Measurements from ENCODE around the gene PRMT2. TPM values are rescaled to one million over a fixed set of nuclear protein-coding genes. Genes with fewer than 3 reads are reported as not detected.

PRMT2 gene
- total and polyA plus RNA-seq, 7 experiments from 2014 or later = 125 to 377 (median 268) TPM

DNA sequence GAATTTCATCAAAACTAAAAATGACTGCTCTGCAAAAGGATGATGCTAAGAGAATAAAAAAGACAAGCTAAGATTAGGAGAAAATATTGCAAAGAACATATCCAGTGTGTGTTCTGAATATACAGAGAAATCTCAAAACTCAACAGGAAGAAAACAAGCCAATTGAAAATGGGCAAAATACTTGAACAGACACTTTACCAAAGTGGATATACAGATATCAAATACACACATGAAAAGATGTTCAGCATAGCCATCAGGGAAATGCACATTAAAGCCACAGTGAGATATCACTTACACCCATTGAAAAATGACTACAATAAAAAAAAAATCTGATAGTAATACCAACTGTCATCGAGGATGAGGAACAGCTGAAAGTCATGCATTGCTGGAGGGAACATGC, 21.3 kb downstream of the PRMT2 start:
- Histone ChIP-seq H3K27ac (ENCODE audit: low read depth, low read length) (no peak overlapping the region), H3K4me3 (ENCODE audit: low read length) (no peak overlapping the region), H3K36me3 (ENCODE audit: control insufficient read depth in 2 of 3, insufficient read depth in 3 of 3, low read length in 3 of 3) (peaks cover 24 to 69% (median 29%) of the 10 kb centered on the region in 3 experiments), H3K27me3 (ENCODE audit: control insufficient read depth in 2 of 2, insufficient read depth in 2 of 2, low read length in 2 of 2) (no peaks in the 10 kb centered on the region), H3K9me3 (ENCODE audit: control insufficient read depth in 2 of 3, low read length in 3 of 3) (peaks cover 0 to 19% (median 14%) of the 10 kb centered on the region in 3 experiments), H3K4me1 (ENCODE audit: control insufficient read depth in 2 of 2, insufficient read depth in 2 of 2, low read length in 2 of 2) (peaks cover 0 to 4% of the 10 kb centered on the region in 2 donors)
- CTCF ChIA-PET = interaction anchor here (0.6 kb wide), 1 partner anchor 515 kb away, joined by 3 read pairs; no protein-coding TSS in a partner anchor
- Mint-ChIP-seq H3K36me3 (peaks cover 44 to 80% (median 61%) of the 10 kb centered on the region in 5 donors), H3K27me3 (no peaks in the 10 kb centered on the region), H3K27ac (peak overlapping the region in 2 of 9 donors; percentile 38 to 60), H3K9me3 (peaks cover 10 to 49% (median 21%) of the 10 kb centered on the region in 11 donors), H3K4me3 (no peak overlapping the region), H3K4me1 (peaks cover 4 to 64% (median 34%) of the 10 kb centered on the region in 7 donors)
- ATAC-seq (no peak), DNase-seq (no peak)
- intact Hi-C loops (cut with micrococcal nuclease) = no loop called here
- POLR2A ChIA-PET = interaction anchor here (1.2 kb wide), 1 partner anchor 23 kb away, joined by 4 read pairs; no protein-coding TSS in a partner anchor

DNA sequence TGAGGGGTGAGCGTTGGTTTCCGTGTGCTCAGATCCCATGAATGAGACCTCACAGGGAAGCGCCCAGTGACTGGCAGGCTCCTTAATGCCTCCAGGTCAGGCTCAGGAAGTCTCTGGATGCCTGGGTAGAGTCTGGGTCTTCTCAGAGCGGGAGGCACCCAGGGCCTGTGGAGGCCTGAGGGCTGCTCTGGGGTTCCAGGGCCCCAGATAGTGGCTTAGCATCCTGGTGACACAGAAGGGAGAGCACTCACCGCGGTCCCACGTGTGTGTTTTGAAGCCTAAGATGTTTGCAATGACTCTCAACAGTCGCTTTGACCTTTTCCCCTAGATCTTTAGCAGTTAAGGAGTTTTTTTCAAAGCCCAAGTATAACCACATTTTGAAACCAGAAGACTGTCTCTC, 25.0 kb downstream of the PRMT2 start:
- DNase-seq (no peak), ATAC-seq (no peak)
- peaks cover 0 to 9% (median 3%) of the 10 kb centered on the region in 3 experiments for H3K9me3 ChIP-seq (ENCODE audit: control insufficient read depth in 2 of 3, low read length in 3 of 3)
- Mint-ChIP-seq H3K4me3 (peak overlapping the region in 1 of 10 donors; percentile 4), H3K9me3 (peaks cover 2 to 17% (median 10%) of the 10 kb centered on the region in 11 donors), H3K4me1 (peaks cover 8 to 50% (median 30%) of the 10 kb centered on the region in 7 donors), H3K36me3 (peaks cover 18 to 64% (median 33%) of the 10 kb centered on the region in 5 donors), H3K27me3 (no peaks in the 10 kb centered on the region), H3K27ac (peak overlapping the region in 4 of 9 donors; percentile 22 to 72 (median 42))
- no peaks in the 10 kb centered on the region for H3K27me3 ChIP-seq (ENCODE audit: control insufficient read depth in 2 of 2, insufficient read depth in 2 of 2, low read length in 2 of 2)
- CTCF ChIA-PET = no interaction called here
- POLR2A ChIA-PET = interaction anchor here (0.7 kb wide), 1 partner anchor 7 kb away, joined by 5 read pairs; no protein-coding TSS in a partner anchor
- intact Hi-C loops (cut with micrococcal nuclease) = loop anchor here in 1 of 2 donors (2.0 kb wide), 1 partner anchor 24 kb away; no protein-coding TSS in a partner anchor
- peaks cover 0 to 61% (median 4%) of the 10 kb centered on the region in 3 experiments for H3K36me3 ChIP-seq (ENCODE audit: control insufficient read depth in 2 of 3, insufficient read depth in 3 of 3, low read length in 3 of 3)
- peaks cover 0 to 4% of the 10 kb centered on the region in 2 donors for H3K4me1 ChIP-seq (ENCODE audit: control insufficient read depth in 2 of 2, insufficient read depth in 2 of 2, low read length in 2 of 2)
- peak overlapping the region; percentile 24 for H3K27ac ChIP-seq (ENCODE audit: low read depth, low read length)
- H3K4me3 ChIP-seq (ENCODE audit: low read length) = no peak overlapping the region

DNA sequence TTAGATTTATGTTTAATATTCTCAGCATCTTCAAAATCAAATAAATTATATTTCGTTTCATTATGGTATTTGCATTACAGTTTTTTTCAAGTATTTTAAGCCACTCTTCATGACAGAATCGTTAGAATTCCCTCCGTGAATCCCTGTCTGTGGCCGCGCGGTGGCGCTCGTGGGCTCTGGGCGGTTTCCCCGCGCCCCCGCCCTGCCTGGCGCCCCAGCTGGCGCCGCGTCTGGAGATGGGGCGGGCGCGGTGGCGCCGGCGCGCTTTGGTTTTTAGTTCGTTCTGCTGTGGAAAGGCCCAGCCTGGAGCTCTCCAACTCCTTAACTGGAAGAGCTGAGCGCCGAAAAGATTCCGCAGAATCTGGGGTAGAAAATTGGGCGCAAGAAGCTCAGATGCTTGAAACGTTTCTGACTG, 25.7 kb downstream of the PRMT2 start:
- H3K36me3 ChIP-seq (ENCODE audit: control insufficient read depth in 2 of 3, insufficient read depth in 3 of 3, low read length in 3 of 3) = peaks cover 0 to 55% (median 4%) of the 10 kb centered on the region in 3 experiments
- ATAC-seq (peak; percentile 81), DNase-seq (peak; percentile 18 to 63 (median 47))
- intact Hi-C loops (cut with micrococcal nuclease) = loop anchor here in 1 of 2 donors (2.0 kb wide), 1 partner anchor 24 kb away; no protein-coding TSS in a partner anchor
- ChIA-PET CTCF (interaction anchor here (1.3 kb wide), 1 partner anchor 139 kb away, joined by 3 read pairs; no protein-coding TSS in a partner anchor), POLR2A (no interaction called here)
- H3K4me1 Mint-ChIP-seq = peaks cover 8 to 51% (median 36%) of the 10 kb centered on the region in 7 donors
- no peak overlapping the region for H3K27ac ChIP-seq (ENCODE audit: low read depth, low read length)
- H3K9me3 Mint-ChIP-seq = peaks cover 0 to 10% (median 4%) of the 10 kb centered on the region in 11 donors
- no peaks in the 10 kb centered on the region for H3K27me3 ChIP-seq (ENCODE audit: control insufficient read depth in 2 of 2, insufficient read depth in 2 of 2, low read length in 2 of 2)
- H3K4me1 ChIP-seq (ENCODE audit: control insufficient read depth in 2 of 2, insufficient read depth in 2 of 2, low read length in 2 of 2) = peaks cover 0 to 4% of the 10 kb centered on the region in 2 donors
- no peaks in the 10 kb centered on the region for H3K27me3 Mint-ChIP-seq
- peak overlapping the region in 5 of 10 donors; percentile 15 to 53 (median 26) for H3K4me3 Mint-ChIP-seq
- H3K36me3 Mint-ChIP-seq = peaks cover 12 to 60% (median 30%) of the 10 kb centered on the region in 5 donors
- no peak overlapping the region for H3K4me3 ChIP-seq (ENCODE audit: low read length)
- peak overlapping the region in 3 of 9 donors; percentile 22 to 76 (median 41) for H3K27ac Mint-ChIP-seq
- H3K9me3 ChIP-seq (ENCODE audit: control insufficient read depth in 2 of 3, low read length in 3 of 3) = peaks cover 0 to 2% (median 0%) of the 10 kb centered on the region in 3 experiments

DNA sequence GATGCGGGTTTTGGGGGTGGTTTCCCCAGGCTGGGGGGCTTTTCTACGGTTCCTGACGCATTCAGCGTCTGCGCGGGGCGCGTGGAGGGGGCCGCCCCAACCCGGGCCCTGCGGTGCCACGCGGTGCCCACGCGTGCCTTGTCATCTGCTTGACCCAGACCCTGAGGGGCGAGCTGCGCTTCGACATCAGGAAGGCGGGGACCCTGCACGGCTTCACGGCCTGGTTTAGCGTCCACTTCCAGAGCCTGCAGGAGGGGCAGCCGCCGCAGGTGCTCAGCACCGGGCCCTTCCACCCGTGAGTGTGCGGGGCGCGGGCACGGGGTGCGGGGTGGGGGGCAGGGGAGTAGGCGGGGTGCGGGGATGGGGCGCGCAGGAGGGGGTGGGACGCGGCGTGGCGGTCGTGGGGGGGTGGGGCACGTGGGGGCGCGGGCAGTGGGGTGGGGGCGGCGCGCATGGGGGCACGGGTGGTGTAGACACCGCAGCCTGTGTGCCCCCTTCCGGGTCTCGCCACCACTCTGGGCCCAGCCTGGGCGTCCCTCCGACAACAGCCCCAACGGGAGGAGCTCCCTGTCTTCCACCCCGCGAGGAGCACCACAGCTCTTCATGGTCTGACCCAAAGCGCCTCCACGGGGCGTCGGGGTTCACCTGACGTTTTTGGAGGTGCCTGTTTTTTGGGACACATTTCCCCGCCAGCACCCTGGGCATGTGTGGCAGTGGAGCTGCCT, 26.3 kb downstream of the PRMT2 start:
- Mint-ChIP-seq H3K9me3 (peaks cover 0 to 5% (median under 1%) of the 10 kb centered on the region in 11 donors), H3K4me1 (peaks cover 8 to 47% (median 36%) of the 10 kb centered on the region in 7 donors), H3K36me3 (peaks cover 6 to 54% (median 24%) of the 10 kb centered on the region in 5 donors), H3K27me3 (no peaks in the 10 kb centered on the region), H3K27ac (peak overlapping the region in 1 of 9 donors; percentile 76), H3K4me3 (peak overlapping the region in 2 of 10 donors; percentile 23 to 53)
- DNase-seq (no peak), ATAC-seq (peak; percentile 35)
- POLR2A ChIA-PET = interaction anchor here (0.5 kb wide), 1 partner anchor 26 kb away, joined by 3 read pairs; the partner anchor contains the start of gene PRMT2
- Histone ChIP-seq H3K27ac (ENCODE audit: low read depth, low read length) (no peak overlapping the region), H3K27me3 (ENCODE audit: control insufficient read depth in 2 of 2, insufficient read depth in 2 of 2, low read length in 2 of 2) (no peaks in the 10 kb centered on the region), H3K36me3 (ENCODE audit: control insufficient read depth in 2 of 3, insufficient read depth in 3 of 3, low read length in 3 of 3) (peaks cover 0 to 55% (median 4%) of the 10 kb centered on the region in 3 experiments), H3K9me3 (ENCODE audit: control insufficient read depth in 2 of 3, low read length in 3 of 3) (no peaks in the 10 kb centered on the region), H3K4me3 (ENCODE audit: low read length) (no peak overlapping the region), H3K4me1 (ENCODE audit: control insufficient read depth in 2 of 2, insufficient read depth in 2 of 2, low read length in 2 of 2) (peaks cover 0 to 4% of the 10 kb centered on the region in 2 donors)
- CTCF ChIA-PET = interaction anchor here (1.3 kb wide), 1 partner anchor 140 kb away, joined by 3 read pairs; no protein-coding TSS in a partner anchor
- intact Hi-C loops (cut with micrococcal nuclease) = loop anchor here in 1 of 2 donors (2.0 kb wide), 1 partner anchor 25 kb away; no protein-coding TSS in a partner anchor

DNA sequence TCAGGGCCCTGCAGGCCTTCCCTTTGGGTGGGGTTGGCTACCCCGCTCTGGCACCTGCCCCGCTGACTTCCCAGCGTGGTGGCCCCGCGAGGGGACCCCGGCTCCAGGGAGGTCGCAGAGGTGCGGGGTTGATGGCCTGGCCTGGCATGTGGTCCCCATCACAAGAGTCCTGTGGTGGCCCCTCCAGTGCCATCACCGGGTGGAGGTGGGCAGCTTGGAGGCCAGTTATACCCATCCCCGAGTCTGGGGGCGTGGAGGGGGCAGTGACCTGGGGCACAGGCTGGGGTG, 26.8 kb downstream of the PRMT2 start:
- peaks cover 0 to 4% (median 0%) of the 10 kb centered on the region in 11 donors for H3K9me3 Mint-ChIP-seq
- H3K4me1 ChIP-seq (ENCODE audit: control insufficient read depth in 2 of 2, insufficient read depth in 2 of 2, low read length in 2 of 2) = peaks cover 0 to 4% of the 10 kb centered on the region in 2 donors
- intact Hi-C loops (cut with micrococcal nuclease) = no loop called here
- ChIA-PET POLR2A (interaction anchor here (0.5 kb wide), 1 partner anchor 27 kb away, joined by 3 read pairs; the partner anchor contains the start of gene PRMT2), CTCF (interaction anchor here (1.3 kb wide), 1 partner anchor 140 kb away, joined by 3 read pairs; no protein-coding TSS in a partner anchor)
- no peak overlapping the region for H3K27ac ChIP-seq (ENCODE audit: low read depth, low read length)
- no peaks in the 10 kb centered on the region for H3K27me3 Mint-ChIP-seq
- peaks cover 8 to 42% (median 33%) of the 10 kb centered on the region in 7 donors for H3K4me1 Mint-ChIP-seq
- peaks cover 0 to 54% (median 4%) of the 10 kb centered on the region in 3 experiments for H3K36me3 ChIP-seq (ENCODE audit: control insufficient read depth in 2 of 3, insufficient read depth in 3 of 3, low read length in 3 of 3)
- DNase-seq = no peak
- no peak for ATAC-seq
- no peak overlapping the region for H3K4me3 ChIP-seq (ENCODE audit: low read length)
- H3K9me3 ChIP-seq (ENCODE audit: control insufficient read depth in 2 of 3, low read length in 3 of 3) = no peaks in the 10 kb centered on the region
- no peak overlapping the region for H3K4me3 Mint-ChIP-seq
- peaks cover 1 to 49% (median 19%) of the 10 kb centered on the region in 5 donors for H3K36me3 Mint-ChIP-seq
- H3K27ac Mint-ChIP-seq = no peak overlapping the region
- no peaks in the 10 kb centered on the region for H3K27me3 ChIP-seq (ENCODE audit: control insufficient read depth in 2 of 2, insufficient read depth in 2 of 2, low read length in 2 of 2)

DNA sequence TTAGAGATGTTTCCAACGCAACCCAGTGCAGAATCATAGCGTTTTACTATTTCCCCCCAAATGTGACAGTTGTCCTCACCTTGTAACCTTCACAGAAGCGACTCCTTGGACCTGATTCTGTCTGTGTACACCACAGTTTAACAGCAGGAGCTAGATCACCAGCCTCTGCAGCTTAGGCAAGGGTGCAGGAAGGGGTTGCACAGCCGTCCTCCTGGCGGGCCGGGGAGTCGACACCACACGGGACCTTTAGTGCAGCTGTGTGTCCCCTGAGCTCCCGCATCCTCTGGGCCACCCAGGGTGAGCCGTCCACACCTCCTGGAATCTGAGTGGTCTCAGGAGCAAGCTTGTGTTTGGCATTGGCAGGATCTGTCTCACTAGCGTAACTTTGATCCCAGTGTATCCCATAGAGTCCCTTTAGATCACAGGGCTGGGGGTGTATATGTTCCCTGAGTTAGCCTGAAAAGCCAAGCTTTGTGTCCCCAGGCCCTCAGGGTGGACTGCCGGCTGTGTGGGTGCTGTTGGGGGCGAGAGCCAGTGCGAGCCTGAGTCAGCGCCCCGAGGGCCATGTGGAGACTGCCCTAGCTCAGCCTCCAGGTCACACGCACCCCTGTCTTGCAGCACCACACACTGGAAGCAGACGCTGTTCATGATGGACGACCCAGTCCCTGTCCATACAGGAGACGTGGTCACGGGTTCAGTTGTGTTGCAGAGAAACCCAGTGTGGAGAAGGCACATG, 27.5 kb downstream of the PRMT2 start:
- peaks cover 0 to 45% (median 16%) of the 10 kb centered on the region in 5 donors for H3K36me3 Mint-ChIP-seq
- peaks cover 0 to 3% (median 0%) of the 10 kb centered on the region in 5 donors for H3K27me3 Mint-ChIP-seq
- ChIA-PET POLR2A (no interaction called here), CTCF (interaction anchor here (0.7 kb wide), 1 partner anchor 174 kb away, joined by 3 read pairs; no protein-coding TSS in a partner anchor)
- no peak overlapping the region for H3K27ac ChIP-seq (ENCODE audit: low read depth, low read length)
- H3K27me3 ChIP-seq (ENCODE audit: control insufficient read depth in 2 of 2, insufficient read depth in 2 of 2, low read length in 2 of 2) = no peaks in the 10 kb centered on the region
- H3K9me3 Mint-ChIP-seq = peaks cover 0 to 4% (median 0%) of the 10 kb centered on the region in 11 donors
- no peak for ATAC-seq
- no peak overlapping the region for H3K4me3 ChIP-seq (ENCODE audit: low read length)
- H3K4me1 Mint-ChIP-seq = peaks cover 8 to 37% (median 29%) of the 10 kb centered on the region in 7 donors
- H3K9me3 ChIP-seq (ENCODE audit: control insufficient read depth in 2 of 3, low read length in 3 of 3) = no peaks in the 10 kb centered on the region
- H3K4me1 ChIP-seq (ENCODE audit: control insufficient read depth in 2 of 2, insufficient read depth in 2 of 2, low read length in 2 of 2) = peaks cover 0 to 4% of the 10 kb centered on the region in 2 donors
- no peak for DNase-seq
- intact Hi-C loops (cut with micrococcal nuclease) = no loop called here
- peaks cover 0 to 49% (median 4%) of the 10 kb centered on the region in 3 experiments for H3K36me3 ChIP-seq (ENCODE audit: control insufficient read depth in 2 of 3, insufficient read depth in 3 of 3, low read length in 3 of 3)
- peak overlapping the region in 2 of 9 donors; percentile 39 to 59 for H3K27ac Mint-ChIP-seq
- H3K4me3 Mint-ChIP-seq = no peak overlapping the region
